Activated CD8-positive, alpha-beta memory T cell treated with anti-CD3 and anti-CD28 coated beads for 48 hours (primary cell): Measurements from ENCODE around the gene CES4A.
"Not testable (repeated sequence)": the region's sequence is repeated elsewhere in the genome, so short reads cannot be mapped to it uniquely, and the experiment has no call there.

Experiments used
- DNase-seq, 3 experiments: peaks; one replicate each; pipeline ENCODE4 v3.0.0-alpha.2; 2020; ENCODE audit warnings: low read depth in 2 of 3, low spot score in 2 of 3

Gene CES4A

GRCh38 chr16:66983033-66983432, 5.4 kb upstream of the CES4A start:
- no peak for DNase-seq

GRCh38 chr16:66984892-66985311, 3.5 kb upstream of the CES4A start:
- peak in 2 of 3 experiments; percentile 41 to 57 for DNase-seq

- no peak for DNase-seq
These were observed 1.8 kb upstream of the CES4A start for GRCh38 chr16:66986559-66986958.

- no peak for DNase-seq
These were observed 3.2 kb downstream of the CES4A start for GRCh38 chr16:66991545-66992077.

- DNase-seq, result not testable (repeated sequence)
These were observed 5.2 kb downstream of the CES4A start for GRCh38 chr16:66993558-66993957.

GRCh38 chr16:66996324-66996982, 8.1 kb downstream of the CES4A start:
- no peak for DNase-seq

- no peak for DNase-seq
These were observed 8.6 kb downstream of the CES4A start for GRCh38 chr16:66996983-66997358.

GRCh38 chr16:67000384-67001351, 12.3 kb downstream of the CES4A start:
- no peak for DNase-seq

- DNase-seq, result no peak
These were observed 13.3 kb downstream of the CES4A start for GRCh38 chr16:67001726-67002125.

GRCh38 chr16:67006930-67007658, 18.7 kb downstream of the CES4A start:
- DNase-seq, result no peak

GRCh38 chr16:67009158-67009557, 20.8 kb downstream of the CES4A start:
- DNase-seq, result no peak

- DNase-seq, result no peak
These were observed 22.9 kb downstream of the CES4A start for GRCh38 chr16:67011274-67011673.

GRCh38 chr16:67013233-67013822, 24.9 kb downstream of the CES4A start:
- no peak for DNase-seq

- peak; percentile 67 to 68 (median 68) for DNase-seq
These were observed 25.6 kb downstream of the CES4A start for GRCh38 chr16:67013823-67014633.

GRCh38 chr16:67014634-67015312, 26.4 kb downstream of the CES4A start:
- DNase-seq, result no peak

GRCh38 chr16:67015313-67015731, 26.9 kb downstream of the CES4A start:
- DNase-seq, result no peak

- no peak for DNase-seq
These were observed 27.8 kb downstream of the CES4A start for GRCh38 chr16:67016143-67016542.

- no peak for DNase-seq
These were observed 28.5 kb downstream of the CES4A start for GRCh38 chr16:67016681-67017420.

GRCh38 chr16:67017421-67017750, 29.0 kb downstream of the CES4A start:
- no peak for DNase-seq
